PC-9 (cell line): ENCODE results near the gene LRRC55.

Experiments
- EZH2 ChIP-seq: fragments of 200-600 bp; sonication (generic); IDR thresholded peaks from 2 replicates; pipeline ENCODE4 v1.8.0; 2017; ENCODE audit warnings: antibody characterized with exemption, low read depth
- TF ChIP-seq, protein P1 (sequence below): fragments of 200-600 bp; sonication (generic); conservative IDR thresholded peaks from 2 replicates; pipeline ENCODE4 v1.6.1; 2017; ENCODE audit warnings: mixed run types, antibody characterized with exemption, mild to moderate bottlenecking, moderate library complexity

DNA sequence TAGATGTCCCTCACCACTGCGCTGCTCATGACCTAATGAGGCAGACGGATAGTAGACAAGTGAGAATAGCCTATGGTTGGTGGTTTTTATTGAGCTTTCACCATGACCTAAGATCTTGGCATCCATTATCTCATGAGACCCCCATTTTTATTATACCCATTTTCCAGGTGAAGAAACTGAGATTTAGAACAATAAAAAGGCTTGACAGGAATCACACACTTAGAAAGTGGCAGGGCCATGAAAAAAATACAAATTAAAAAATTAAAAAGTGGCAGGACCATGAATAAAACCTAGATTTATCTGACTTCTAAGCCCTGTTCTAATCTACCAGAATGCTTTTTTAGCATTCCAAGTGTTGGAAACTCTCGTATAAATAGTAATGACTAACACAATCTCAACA lies 1.1 kb downstream of the LRRC55 start:
- TF ChIP-seq, protein P1, sequence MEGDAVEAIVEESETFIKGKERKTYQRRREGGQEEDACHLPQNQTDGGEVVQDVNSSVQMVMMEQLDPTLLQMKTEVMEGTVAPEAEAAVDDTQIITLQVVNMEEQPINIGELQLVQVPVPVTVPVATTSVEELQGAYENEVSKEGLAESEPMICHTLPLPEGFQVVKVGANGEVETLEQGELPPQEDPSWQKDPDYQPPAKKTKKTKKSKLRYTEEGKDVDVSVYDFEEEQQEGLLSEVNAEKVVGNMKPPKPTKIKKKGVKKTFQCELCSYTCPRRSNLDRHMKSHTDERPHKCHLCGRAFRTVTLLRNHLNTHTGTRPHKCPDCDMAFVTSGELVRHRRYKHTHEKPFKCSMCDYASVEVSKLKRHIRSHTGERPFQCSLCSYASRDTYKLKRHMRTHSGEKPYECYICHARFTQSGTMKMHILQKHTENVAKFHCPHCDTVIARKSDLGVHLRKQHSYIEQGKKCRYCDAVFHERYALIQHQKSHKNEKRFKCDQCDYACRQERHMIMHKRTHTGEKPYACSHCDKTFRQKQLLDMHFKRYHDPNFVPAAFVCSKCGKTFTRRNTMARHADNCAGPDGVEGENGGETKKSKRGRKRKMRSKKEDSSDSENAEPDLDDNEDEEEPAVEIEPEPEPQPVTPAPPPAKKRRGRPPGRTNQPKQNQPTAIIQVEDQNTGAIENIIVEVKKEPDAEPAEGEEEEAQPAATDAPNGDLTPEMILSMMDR, result no peak
- TF ChIP-seq EZH2, result no peak
